Choroid plexus epithelial cell (primary cell): ENCODE results near the gene NKX1-1.

ENCODE experiments used
- DNase-seq: peaks from one replicate; pipeline ENCODE4 v3.0.0-alpha.2; 2010; ENCODE audit warnings: low read depth
- H3K4me3 ChIP-seq: 2 replicates; pipeline ENCODE4 v1.5.1; 2011; ENCODE audit warnings: low read depth, mild to moderate bottlenecking, control low read depth, low read length, moderate library complexity
- CTCF ChIP-seq: conservative IDR thresholded peaks from 2 replicates; pipeline ENCODE4 v1.5.1; 2011; ENCODE audit warnings: low read depth, mild to moderate bottlenecking, control low read depth, inconsistent platforms, low read length, moderate library complexity

The NKX1-1 gene

GRCh38 chr4:1416051-1416947 lies 10.1 kb upstream of the NKX1-1 start:
- no peak overlapping the region for H3K4me3 ChIP-seq
- DNase-seq: no peak
- TF ChIP-seq CTCF: no peak

- no peak for DNase-seq
- H3K4me3 ChIP-seq: no peak overlapping the region
- no peak for TF ChIP-seq CTCF
Measured at GRCh38 chr4:1415681-1415981, 9.4 kb upstream of the NKX1-1 start.

- DNase-seq: no peak
Measured at GRCh38 chr4:1414831-1415680, 8.8 kb upstream of the NKX1-1 start.

GRCh38 chr4:1413687-1414479 lies 7.6 kb upstream of the NKX1-1 start:
- no peak for DNase-seq
- no peak overlapping the region for H3K4me3 ChIP-seq
- TF ChIP-seq CTCF: no peak

More at GRCh38 chr4:1414831-1415680, 8.8 kb upstream of the NKX1-1 start:
- no peak for TF ChIP-seq CTCF
- no peak overlapping the region for H3K4me3 ChIP-seq

- no peak for TF ChIP-seq CTCF
- no peak overlapping the region for H3K4me3 ChIP-seq
- no peak for DNase-seq
Measured at GRCh38 chr4:1413204-1413663, 7.0 kb upstream of the NKX1-1 start.

GRCh38 chr4:1412376-1413203 lies 6.3 kb upstream of the NKX1-1 start:
- no peak for DNase-seq
- no peak for TF ChIP-seq CTCF

More at GRCh38 chr4:1412376-1413203, 6.3 kb upstream of the NKX1-1 start:
- no peak overlapping the region for H3K4me3 ChIP-seq
